Cardiac fibroblast (primary cell): ENCODE measurements around the gene MYO16.

Experiments
- DNase-seq, 2 donors: peaks; one replicate each; pipeline versions ENCODE4 v3.0.0 to v3.0.0-alpha.2; 2010; ENCODE audit warnings: low read depth in 2 of 2
- H3K4me3 ChIP-seq, 2 donors: replicated peaks in 1 of 2; 1 replicate in 1 of 2; 2 replicates in 1 of 2; pipeline ENCODE4 v1.5.1; 2011; ENCODE audit warnings: low read depth in 2 of 2, low read length in 2 of 2, mild to moderate bottlenecking in 2 of 2, moderate library complexity in 1 of 2
- TF ChIP-seq, protein P1 (sequence below): IDR thresholded peaks from one replicate; pipeline ENCODE4 v1.5.1; 2011; ENCODE audit warnings: low read depth, mild to moderate bottlenecking, low read length, inconsistent platforms

MYO16 gene

DNA sequence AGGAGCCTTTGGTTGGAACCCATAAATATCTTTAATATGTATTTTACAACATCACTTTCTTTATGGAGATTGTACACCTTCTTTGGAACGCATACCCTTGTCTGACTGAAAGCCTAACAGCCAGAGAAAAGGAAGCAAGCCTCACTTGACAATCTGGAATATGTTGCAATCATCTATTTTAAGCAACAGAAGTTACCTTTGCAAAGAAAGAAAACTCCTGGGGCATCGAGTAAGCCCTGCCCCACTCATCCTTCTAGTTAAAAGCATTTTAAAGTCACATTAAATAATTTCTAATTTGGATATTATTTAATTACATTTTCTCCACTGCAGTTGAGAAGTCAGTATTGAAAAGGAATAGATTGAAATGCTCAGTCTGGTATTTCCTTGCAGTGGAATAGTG, 542.7 kb downstream of the MYO16 start:
- no peak overlapping the region for H3K4me3 ChIP-seq
- TF ChIP-seq, protein P1, sequence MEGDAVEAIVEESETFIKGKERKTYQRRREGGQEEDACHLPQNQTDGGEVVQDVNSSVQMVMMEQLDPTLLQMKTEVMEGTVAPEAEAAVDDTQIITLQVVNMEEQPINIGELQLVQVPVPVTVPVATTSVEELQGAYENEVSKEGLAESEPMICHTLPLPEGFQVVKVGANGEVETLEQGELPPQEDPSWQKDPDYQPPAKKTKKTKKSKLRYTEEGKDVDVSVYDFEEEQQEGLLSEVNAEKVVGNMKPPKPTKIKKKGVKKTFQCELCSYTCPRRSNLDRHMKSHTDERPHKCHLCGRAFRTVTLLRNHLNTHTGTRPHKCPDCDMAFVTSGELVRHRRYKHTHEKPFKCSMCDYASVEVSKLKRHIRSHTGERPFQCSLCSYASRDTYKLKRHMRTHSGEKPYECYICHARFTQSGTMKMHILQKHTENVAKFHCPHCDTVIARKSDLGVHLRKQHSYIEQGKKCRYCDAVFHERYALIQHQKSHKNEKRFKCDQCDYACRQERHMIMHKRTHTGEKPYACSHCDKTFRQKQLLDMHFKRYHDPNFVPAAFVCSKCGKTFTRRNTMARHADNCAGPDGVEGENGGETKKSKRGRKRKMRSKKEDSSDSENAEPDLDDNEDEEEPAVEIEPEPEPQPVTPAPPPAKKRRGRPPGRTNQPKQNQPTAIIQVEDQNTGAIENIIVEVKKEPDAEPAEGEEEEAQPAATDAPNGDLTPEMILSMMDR, result no peak
- DNase-seq, result no peak

DNA sequence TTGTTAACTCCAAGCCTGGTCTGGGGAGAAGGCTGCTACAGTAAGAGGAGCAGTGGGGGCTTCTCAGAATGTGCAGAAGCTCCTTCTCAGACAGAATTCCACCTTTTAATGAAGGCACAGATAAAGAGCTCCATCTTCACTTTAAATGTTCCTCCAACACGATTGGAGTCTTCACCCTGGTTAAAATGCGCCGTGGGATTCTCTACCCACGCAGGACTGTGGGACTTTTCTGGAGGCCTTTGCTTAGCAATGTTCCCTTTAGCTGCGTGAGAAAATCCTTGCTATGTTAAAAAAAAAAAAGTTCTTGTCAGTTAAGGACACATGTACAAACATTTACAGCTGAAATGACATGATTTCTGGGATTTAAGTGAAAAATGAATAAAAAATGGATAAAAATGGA, 546.3 kb downstream of the MYO16 start:
- H3K4me3 ChIP-seq, result no peak overlapping the region
- TF ChIP-seq, protein P1, result no peak
- DNase-seq, result no peak

DNA sequence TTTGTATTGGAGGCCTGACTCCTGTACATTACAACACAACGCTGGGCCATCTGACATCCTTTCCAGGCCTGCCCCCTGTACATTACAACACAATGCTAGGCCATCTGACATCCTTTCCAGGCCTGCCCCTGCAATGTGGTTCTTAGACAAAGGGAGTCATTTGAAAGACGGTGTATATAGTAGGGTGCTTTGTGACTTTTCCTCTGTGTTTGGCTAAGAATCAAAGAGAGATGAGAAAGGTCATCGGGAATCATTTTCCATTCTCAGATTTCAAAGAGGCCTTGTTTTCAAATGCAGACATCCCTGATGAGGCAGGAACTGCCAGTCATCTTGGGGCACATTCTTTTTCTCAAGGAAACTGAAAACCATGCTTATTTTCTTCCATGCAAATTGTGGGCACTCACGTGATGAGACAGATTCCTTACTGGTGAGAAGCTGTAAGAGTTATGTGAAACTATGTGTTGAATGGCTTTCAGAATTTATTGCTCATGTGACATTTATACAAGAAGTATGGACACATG, 551.6 kb downstream of the MYO16 start:
- peak; percentile 74 to 85 for DNase-seq
- TF ChIP-seq, protein P1, result no peak
- no peak overlapping the region for H3K4me3 ChIP-seq

DNA sequence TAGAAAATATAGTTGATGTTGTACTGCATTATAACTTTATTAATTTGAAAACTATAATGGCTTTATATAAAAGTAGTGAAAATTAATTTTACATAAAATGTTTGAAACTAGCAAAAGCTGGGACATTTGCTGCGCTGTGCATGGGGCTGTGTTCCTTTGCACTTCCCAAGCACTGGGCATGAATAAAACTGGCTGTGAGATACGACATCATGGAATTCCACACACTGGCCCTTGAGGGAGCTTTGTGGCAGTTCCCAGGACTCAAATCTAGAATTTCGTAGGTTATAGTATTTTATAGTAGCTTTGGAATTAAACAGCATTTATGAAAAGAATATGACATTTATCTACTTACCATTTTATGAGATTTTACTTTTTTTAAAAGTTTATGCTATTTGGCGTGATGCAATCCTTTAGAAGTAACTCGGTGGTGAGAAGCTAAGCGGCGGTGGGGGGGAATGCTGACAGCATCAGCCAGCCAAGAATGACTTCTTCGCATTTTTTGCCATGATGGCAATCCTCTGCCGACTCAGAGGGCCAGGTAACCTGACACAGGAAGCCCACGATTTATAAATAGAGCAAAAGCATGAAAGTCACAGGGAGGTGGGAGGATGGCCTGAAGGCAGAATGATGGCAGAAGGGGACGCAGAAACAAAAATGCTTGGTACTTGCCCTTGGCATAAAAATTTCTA, 553.5 kb downstream of the MYO16 start:
- TF ChIP-seq, protein P1, result no peak
- no peak for DNase-seq
- H3K4me3 ChIP-seq, result no peak overlapping the region

DNA sequence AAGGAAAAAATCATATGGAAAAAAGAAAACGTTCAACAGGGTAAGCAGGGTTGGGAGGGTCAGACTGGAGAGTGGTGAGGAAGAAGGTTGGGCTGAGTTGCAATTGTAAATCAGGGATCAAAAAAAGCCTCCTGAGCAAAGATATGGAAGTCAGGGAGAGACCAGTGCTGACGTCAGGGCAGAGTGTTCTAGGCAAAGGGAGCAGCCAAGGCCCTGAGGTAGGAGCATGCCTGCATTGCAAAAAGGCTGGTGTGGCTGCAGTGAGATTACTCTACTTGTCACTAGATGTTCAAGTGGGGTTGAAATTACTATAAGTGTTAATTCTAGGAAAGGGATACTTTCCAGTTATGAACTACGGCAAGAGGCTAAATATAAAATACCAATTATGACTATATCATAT, 562.0 kb downstream of the MYO16 start:
- TF ChIP-seq, protein P1, result no peak
- peak in 1 of 2 donors; percentile 26 for DNase-seq
- H3K4me3 ChIP-seq, result no peak overlapping the region

DNA sequence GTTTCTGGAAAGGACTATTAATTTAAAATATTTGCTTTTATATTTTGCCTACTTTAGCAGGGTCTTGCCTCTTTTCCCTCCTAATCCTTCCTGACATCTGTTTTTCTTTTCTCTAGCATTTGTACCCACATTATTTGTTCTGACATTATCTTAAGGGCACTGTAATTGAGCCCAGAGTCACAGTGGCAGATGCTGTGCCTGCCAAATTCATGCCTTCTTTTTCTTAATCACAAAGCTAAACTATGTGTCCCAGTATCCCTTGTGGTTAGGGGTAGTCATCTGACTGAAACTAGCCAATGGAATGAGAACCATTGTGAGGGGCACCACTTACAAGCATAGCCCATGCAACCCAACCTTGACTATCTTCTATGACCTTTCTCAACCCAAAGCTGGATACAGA, 562.9 kb downstream of the MYO16 start:
- DNase-seq, result no peak
- TF ChIP-seq, protein P1, result no peak
- no peak overlapping the region for H3K4me3 ChIP-seq

DNA sequence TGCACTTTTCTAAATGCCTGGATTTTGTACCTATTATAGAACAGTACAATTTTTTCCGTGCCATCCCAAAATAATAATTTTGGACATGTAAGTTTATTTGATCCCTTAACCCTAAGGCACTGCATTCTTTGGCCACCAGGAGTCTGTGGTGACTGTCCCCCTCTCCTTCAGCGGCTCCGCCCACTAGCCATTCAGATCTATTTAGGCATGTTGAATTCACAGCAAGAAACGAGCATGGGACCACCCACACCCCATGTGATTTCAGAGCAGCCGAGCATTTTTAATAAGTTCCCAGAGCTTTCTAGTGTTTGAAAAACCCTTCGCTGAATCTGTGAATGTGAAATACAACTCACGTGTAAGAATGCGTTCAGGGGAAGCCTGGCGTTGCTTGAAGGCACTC, 567.5 kb downstream of the MYO16 start:
- H3K4me3 ChIP-seq, result no peak overlapping the region
- TF ChIP-seq, protein P1, result no peak
- DNase-seq, result no peak
